Esophagus muscularis mucosa (tissue), 4 donors: Measurements from ENCODE around the gene DPEP1. TPM values are rescaled to one million over a fixed set of nuclear protein-coding genes. Genes with fewer than 3 reads are reported as not detected.
A peak's percentile ranks its signal among the peaks of the same experiment; 100 is the strongest.

Experiments
- DNase-seq: peaks from one replicate; pipeline ENCODE4 v3.0.0-alpha.2; 2017; ENCODE audit errors: extremely low spot score
- H3K27ac ChIP-seq, 4 donors: fragments of 200-600 bp; sonication (generic); replicated peaks in 1 of 4; 1 replicate in 3 of 4; 2 replicates in 1 of 4; pipeline ENCODE4 v1.5.1; 2016 to 2019; ENCODE audit warnings: mild to moderate bottlenecking in 1 of 4
- H3K27me3 ChIP-seq, 4 donors: fragments of 200-600 bp; sonication (generic); one replicate each; pipeline versions ENCODE4 v1.5.1 to v1.6.0; 2016 to 2019
- H3K36me3 ChIP-seq, 4 donors: fragments of 200-600 bp; sonication (generic); one replicate each; pipeline ENCODE4 v1.5.1; 2016 to 2019
- H3K4me1 ChIP-seq, 4 donors: fragments of 200-600 bp; sonication (generic); one replicate each; pipeline ENCODE4 v1.5.1; 2016 to 2019
- H3K4me3 ChIP-seq, 4 donors: fragments of 200-600 bp; sonication (generic); 1 replicate in 2 of 4; 2 replicates in 2 of 4; pipeline ENCODE4 v1.5.1; 2016 to 2019; ENCODE audit warnings: mild to moderate bottlenecking in 4 of 4, moderate library complexity in 1 of 4
- H3K9me3 ChIP-seq, 4 donors: fragments of 200-600 bp; sonication (generic); 1 replicate in 3 of 4; 2 replicates in 1 of 4; pipeline ENCODE4 v1.5.1; 2016 to 2019
- EP300 ChIP-seq: sonication (generic); formaldehyde crosslinking; IDR thresholded peaks from one replicate; pipeline ENCODE4 v1.6.1; 2017; ENCODE audit warnings: antibody characterized with exemption
- POLR2A ChIP-seq: fragments of 450-650 bp; IDR thresholded peaks from one replicate; pipeline ENCODE4 v1.6.1; 2017; ENCODE audit warnings: antibody characterized with exemption, moderate library complexity, mild to moderate bottlenecking, low read depth
- POLR2AphosphoS5 ChIP-seq, 2 donors: sonication (generic); formaldehyde crosslinking; IDR thresholded peaks; one replicate each; pipeline ENCODE4 v1.6.1; 2017; ENCODE audit warnings: antibody characterized with exemption in 2 of 2
- WGBS: methylation state at CpG from one replicate; pipeline ENCODE4 v1.1.5; 2018; 5-methylcytosine and 5-hydroxymethylcytosine counted together
- intact Hi-C: fragments of 100-400 bp; cut with DNase I; formaldehyde crosslinking; loops from one replicate; pipeline ENCODE4 v1.15.1; 2023
- total RNA-seq, 4 donors: library from RNA; depleted of rRNA; stranded (reverse); fragments of >200 nt; gene quantifications; one replicate each; pipeline versions ENCODE4 v1.1.0 to v1.2.1, GENCODE V29; 2016
- TF ChIP-seq, protein P1 (sequence below), 3 experiments: fragments of 200-600 bp in 2 of 3; fragments of 450-650 bp in 1 of 3; sonication (generic) in 2 of 3; IDR thresholded peaks; one replicate each; pipeline ENCODE4 v1.5.1; 2017 to 2019; ENCODE audit warnings: antibody characterized with exemption in 3 of 3, mild to moderate bottlenecking in 2 of 3, moderate library complexity in 1 of 3

DPEP1 gene
- total RNA-seq, 4 donors from 2014 or later, result 0.99 TPM; not detected in 3

DNA sequence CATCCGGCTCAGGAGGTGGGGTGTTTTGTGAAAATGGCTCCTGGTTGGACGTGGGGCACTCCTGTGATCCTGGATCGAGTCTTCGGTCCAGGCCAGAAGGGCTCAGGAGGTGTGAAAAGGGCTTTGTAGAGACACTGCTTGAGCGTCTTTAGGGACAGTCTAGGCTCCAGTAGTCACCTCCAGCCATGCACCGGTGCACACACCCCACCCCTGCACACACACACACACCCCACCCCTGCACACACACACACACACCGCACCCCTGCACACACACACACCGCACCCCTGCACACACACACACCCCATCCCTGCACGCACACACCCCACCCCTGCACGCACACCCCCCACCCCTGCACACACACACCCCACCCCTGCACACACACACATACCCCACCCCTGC lies 25.0 kb downstream of the DPEP1 start:
- Histone ChIP-seq H3K27ac (no peak overlapping the region), H3K27me3 (peaks cover 0 to 12% (median 2%) of the 10 kb centered on the region in 4 donors), H3K4me3 (no peak overlapping the region), H3K4me1 (peaks cover 11 to 20% (median 17%) of the 10 kb centered on the region in 4 donors), H3K36me3 (no peaks in the 10 kb centered on the region), H3K9me3 (no peaks in the 10 kb centered on the region)
- WGBS, result 72% methylated on average over 6 of the region's 10 CpGs
- DNase-seq, result no peak
- intact Hi-C loops, result no loop called here
- TF ChIP-seq POLR2A (no peak), POLR2AphosphoS5 (IDR thresholded peaks at IDR 0.05) (no peak), EP300 (no peak)
- TF ChIP-seq, protein P1, sequence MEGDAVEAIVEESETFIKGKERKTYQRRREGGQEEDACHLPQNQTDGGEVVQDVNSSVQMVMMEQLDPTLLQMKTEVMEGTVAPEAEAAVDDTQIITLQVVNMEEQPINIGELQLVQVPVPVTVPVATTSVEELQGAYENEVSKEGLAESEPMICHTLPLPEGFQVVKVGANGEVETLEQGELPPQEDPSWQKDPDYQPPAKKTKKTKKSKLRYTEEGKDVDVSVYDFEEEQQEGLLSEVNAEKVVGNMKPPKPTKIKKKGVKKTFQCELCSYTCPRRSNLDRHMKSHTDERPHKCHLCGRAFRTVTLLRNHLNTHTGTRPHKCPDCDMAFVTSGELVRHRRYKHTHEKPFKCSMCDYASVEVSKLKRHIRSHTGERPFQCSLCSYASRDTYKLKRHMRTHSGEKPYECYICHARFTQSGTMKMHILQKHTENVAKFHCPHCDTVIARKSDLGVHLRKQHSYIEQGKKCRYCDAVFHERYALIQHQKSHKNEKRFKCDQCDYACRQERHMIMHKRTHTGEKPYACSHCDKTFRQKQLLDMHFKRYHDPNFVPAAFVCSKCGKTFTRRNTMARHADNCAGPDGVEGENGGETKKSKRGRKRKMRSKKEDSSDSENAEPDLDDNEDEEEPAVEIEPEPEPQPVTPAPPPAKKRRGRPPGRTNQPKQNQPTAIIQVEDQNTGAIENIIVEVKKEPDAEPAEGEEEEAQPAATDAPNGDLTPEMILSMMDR (IDR thresholded peaks at IDR 0.05), result no peak

DNA sequence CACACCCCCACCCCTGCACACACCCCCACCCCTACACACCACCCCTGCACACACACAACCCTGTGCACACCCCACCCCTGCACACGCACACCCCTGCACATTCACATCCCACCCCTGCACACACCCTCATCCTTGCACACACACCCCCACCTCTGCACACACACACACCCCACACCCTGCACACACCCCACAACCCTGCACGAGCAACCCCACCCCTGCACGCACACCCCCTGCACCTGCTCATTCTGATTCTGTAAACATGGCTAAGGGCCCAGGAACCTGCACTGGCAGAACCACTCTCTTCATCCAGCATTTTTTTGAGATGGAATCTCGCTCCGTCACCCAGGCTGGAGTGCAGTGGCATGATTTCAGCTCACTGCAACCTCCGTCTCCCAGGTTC lies 25.9 kb downstream of the DPEP1 start:
- TF ChIP-seq, protein P1 (IDR thresholded peaks at IDR 0.05), result no peak
- TF ChIP-seq EP300 (no peak), POLR2AphosphoS5 (IDR thresholded peaks at IDR 0.05) (no peak), POLR2A (no peak)
- peaks cover 0 to 7% (median under 1%) of the 10 kb centered on the region in 4 donors for H3K36me3 ChIP-seq
- 67% methylated on average over 6 of the region's 6 CpGs for WGBS
- no peaks in the 10 kb centered on the region for H3K9me3 ChIP-seq
- H3K27ac ChIP-seq, result no peak overlapping the region
- DNase-seq, result no peak
- H3K4me3 ChIP-seq, result no peak overlapping the region
- intact Hi-C loops, result no loop called here
- H3K27me3 ChIP-seq, result peaks cover 0 to 7% (median 0%) of the 10 kb centered on the region in 4 donors
- H3K4me1 ChIP-seq, result peaks cover 11 to 20% (median 17%) of the 10 kb centered on the region in 4 donors

DNA sequence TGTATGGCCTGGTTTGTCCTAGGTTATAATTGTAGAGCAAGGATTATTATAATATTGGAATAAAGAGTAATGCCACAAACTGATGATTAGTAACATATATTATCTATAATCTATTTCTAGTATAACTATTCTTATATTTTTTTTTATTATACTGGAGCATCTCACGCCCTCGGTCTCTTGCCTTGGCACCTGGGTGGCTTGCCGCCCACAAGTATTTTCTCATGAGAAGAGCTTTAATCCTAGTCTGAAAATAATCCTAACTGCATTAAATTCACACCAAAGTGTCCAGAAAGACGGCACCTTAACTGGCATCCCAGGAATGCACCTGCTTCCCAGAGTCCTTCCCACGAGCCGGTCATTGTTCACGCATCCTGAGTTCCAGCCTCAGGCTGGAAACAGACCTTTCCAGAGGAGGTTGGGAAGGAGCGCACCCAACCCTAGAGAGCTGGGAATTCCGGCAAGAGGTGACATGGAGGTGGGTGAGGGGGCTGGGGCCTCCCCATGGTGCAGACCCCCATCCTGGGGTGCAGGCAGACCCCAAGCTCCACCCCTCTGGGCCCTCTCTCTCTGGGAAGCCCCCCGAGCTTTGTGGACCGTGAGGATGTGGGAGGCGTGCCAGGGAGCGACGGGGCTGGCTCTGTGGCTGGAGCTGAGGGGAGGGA lies 28.1 kb downstream of the DPEP1 start:
- intact Hi-C loops, result no loop called here
- TF ChIP-seq, protein P1 (IDR thresholded peaks at IDR 0.05), result no peak
- TF ChIP-seq EP300 (no peak), POLR2A (no peak), POLR2AphosphoS5 (IDR thresholded peaks at IDR 0.05) (no peak)
- Histone ChIP-seq H3K27ac (peak overlapping the region in 1 of 4 donors; percentile 69), H3K9me3 (no peaks in the 10 kb centered on the region), H3K4me1 (peaks cover 11 to 20% (median 17%) of the 10 kb centered on the region in 4 donors), H3K4me3 (peak overlapping the region; percentile 45 to 57 (median 48)), H3K27me3 (no peaks in the 10 kb centered on the region), H3K36me3 (peaks cover 18 to 29% (median 23%) of the 10 kb centered on the region in 4 donors)
- no peak for DNase-seq
- 52% methylated on average over 8 of the region's 14 CpGs for WGBS

DNA sequence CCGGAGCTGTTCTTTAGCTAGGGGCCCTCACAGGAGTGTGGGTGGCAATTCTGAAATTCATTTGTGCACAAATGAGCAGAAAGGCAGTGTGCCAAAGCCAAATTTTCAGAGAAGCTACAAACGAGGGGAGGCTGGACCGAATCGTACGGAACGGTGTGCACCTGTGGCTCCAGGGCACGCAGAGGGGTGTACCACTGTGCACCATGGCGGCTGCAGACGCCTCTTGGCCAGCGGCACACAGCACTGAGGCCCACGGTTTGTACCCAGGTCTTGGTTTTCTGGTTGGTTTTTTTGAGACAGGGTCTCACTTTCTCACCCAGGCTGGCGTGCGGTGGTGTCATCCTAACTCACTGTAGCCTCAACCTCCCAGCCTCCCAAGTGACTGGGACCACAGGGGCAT lies 29.1 kb downstream of the DPEP1 start:
- intact Hi-C loops, result no loop called here
- Histone ChIP-seq H3K27me3 (no peaks in the 10 kb centered on the region), H3K9me3 (no peaks in the 10 kb centered on the region), H3K27ac (no peak overlapping the region), H3K4me3 (no peak overlapping the region), H3K4me1 (peaks cover 11 to 20% (median 17%) of the 10 kb centered on the region in 4 donors), H3K36me3 (peaks cover 25 to 38% (median 31%) of the 10 kb centered on the region in 4 donors)
- no peak for DNase-seq
- TF ChIP-seq, protein P1 (IDR thresholded peaks at IDR 0.05), result no peak
- TF ChIP-seq POLR2A (no peak), EP300 (no peak), POLR2AphosphoS5 (IDR thresholded peaks at IDR 0.05) (no peak)
- 77% methylated on average over 8 of the region's 13 CpGs for WGBS
